K562 (cell line): Measurements from ENCODE around the gene RAPGEFL1. TPM values are rescaled to one million over a fixed set of nuclear protein-coding genes. Genes with fewer than 3 reads are reported as not detected.

Source experiments
- ATAC-seq: fragments of 200-7000 bp; cut with Tn5 transposase; 3 replicates; pipeline ENCODE4 v1.9.1; 2020; ENCODE audit warnings: moderate library complexity
- BruUV-seq: library from RNA; stranded (reverse); fragments of 400-500 nt; replicated peaks from 2 replicates; lab custom pipeline; 2021; lab: Mats Ljungman, UMichigan
- CTCF ChIA-PET: fragments of 300-600 bp; formaldehyde crosslinking; extraction: SDS; loops from one replicate; lab custom pipeline; 2021; ENCODE audit warnings: low intra/inter-chr PET ratio; lab: Yijun Ruan, JAX
- POLR2A ChIA-PET: fragments of 300-600, 350-650 bp; sonication (Branson Sonifier 250); formaldehyde crosslinking; extraction: SDS; loops from one replicate; lab custom pipeline; 2021; ENCODE audit warnings: antibody characterized with exemption, inconsistent platforms; lab: Yijun Ruan, JAX
- DNase-seq, 4 experiments: peaks; one replicate each; pipeline versions ENCODE4 v3.0.0 to v3.0.0-alpha.2; 2011 to 2018; ENCODE audit warnings: low spot score in 3 of 4, mixed read lengths in 3 of 4; ENCODE audit errors: extremely low read depth in 1 of 4
- FAIRE-seq: peaks from 2 replicates; lab custom pipeline; 2011; peaks lifted over from hg19 to GRCh38; lab: Jason Lieb, UNC
- H2AFZ ChIP-seq: 2 replicates; pipeline ENCODE4 v1.6.0; 2011; ENCODE audit warnings: low read depth, low read length, control low read depth, inconsistent platforms
- H3K27ac ChIP-seq: fragments of 200-600 bp; 3 replicates; pipeline ENCODE4 v1.8.0; 2011; ENCODE audit warnings: low read depth, mild to moderate bottlenecking, control low read depth, inconsistent platforms, low read length, moderate library complexity, mixed read lengths; ENCODE audit errors: extremely low read depth
- H3K27me3 ChIP-seq, 2 experiments: fragments of 300-600 bp in 1 of 2; 2 replicates in 1 of 2; 3 replicates in 1 of 2; pipeline versions ENCODE4 v1.6.0 to v1.8.0; 2011; ENCODE audit warnings: inconsistent platforms in 2 of 2, low read length in 2 of 2, mild to moderate bottlenecking in 1 of 2, mixed read lengths in 1 of 2, moderate library complexity in 1 of 2; ENCODE audit not compliant: control insufficient read depth in 2 of 2, insufficient read depth in 2 of 2
- H3K36me3 ChIP-seq: fragments of 300-600 bp; 3 replicates; pipeline ENCODE4 v1.8.0; 2011; ENCODE audit warnings: mild to moderate bottlenecking, low read length, inconsistent platforms; ENCODE audit not compliant: control insufficient read depth, insufficient read depth
- H3K4me1 ChIP-seq, 2 experiments: fragments of 200-600 bp in 1 of 2; replicated peaks in 1 of 2; 2 replicates in 1 of 2; 3 replicates in 1 of 2; pipeline versions ENCODE4 v1.5.1 to v1.8.0; 2011; ENCODE audit warnings: inconsistent platforms in 2 of 2, low read length in 2 of 2, mild to moderate bottlenecking in 1 of 2, mixed read lengths in 1 of 2, moderate library complexity in 1 of 2; ENCODE audit not compliant: control insufficient read depth in 2 of 2, insufficient read depth in 2 of 2
- H3K4me2 ChIP-seq: 2 replicates; pipeline ENCODE4 v1.6.1; 2011; ENCODE audit warnings: low read length, control low read depth, inconsistent platforms, mixed read lengths; ENCODE audit not compliant: insufficient read depth
- H3K4me3 ChIP-seq: fragments of 200-600 bp; sonication (generic), shearing (Covaris generic); 2 replicates; pipeline ENCODE4 v1.5.1; 2016; ENCODE audit warnings: control low read depth, inconsistent platforms
- H3K79me2 ChIP-seq: fragments of 200-600 bp; 3 replicates; pipeline ENCODE4 v1.8.0; 2011; ENCODE audit warnings: low read length, inconsistent platforms; ENCODE audit not compliant: control insufficient read depth, insufficient read depth
- H3K9ac ChIP-seq, 2 experiments: 2 replicates each; pipeline versions ENCODE4 v1.6.0 to v1.6.1; 2011; ENCODE audit warnings: low read depth in 2 of 2, low read length in 2 of 2, control low read depth in 1 of 2, inconsistent platforms in 1 of 2, mild to moderate bottlenecking in 1 of 2, mixed read lengths in 1 of 2; ENCODE audit not compliant: insufficient read depth in 1 of 2
- H3K9me1 ChIP-seq: one replicate; pipeline ENCODE4 v1.6.0; 2011; ENCODE audit warnings: inconsistent platforms, mild to moderate bottlenecking, low read length, moderate library complexity; ENCODE audit not compliant: control insufficient read depth, insufficient read depth
- H3K9me3 ChIP-seq: replicated peaks from 2 replicates; pipeline ENCODE4 v1.5.1; 2011; ENCODE audit warnings: low read depth, low read length, inconsistent platforms; ENCODE audit not compliant: control insufficient read depth, insufficient read depth
- H4K20me1 ChIP-seq: replicated peaks from 2 replicates; pipeline ENCODE4 v1.6.1; 2011; ENCODE audit warnings: low read length, inconsistent platforms, mixed read lengths; ENCODE audit not compliant: control insufficient read depth, insufficient read depth
- E2F1 ChIP-seq: sonication (generic); formaldehyde crosslinking; IDR thresholded peaks from 2 replicates; pipeline ENCODE4 v1.8.1; 2023; ENCODE audit warnings: mild to moderate bottlenecking, missing genetic modification reagents, moderate library complexity
- POLR2G ChIP-seq: fragments of 200-400 bp; formaldehyde crosslinking; IDR thresholded peaks from 2 replicates; pipeline ENCODE4 v1.6.1; 2017; ENCODE audit warnings: low read depth, mild to moderate bottlenecking, antibody characterized with exemption, low read length, moderate library complexity
- WGBS: fragments of 100-300 bp; shearing (Covaris generic); methylation state at CpG from one replicate; pipeline ENCODE4 v1.1.6; 2016; ENCODE audit warnings: low coverage, mixed read lengths; ENCODE audit not compliant: insufficient coverage; ENCODE audit errors: missing lambda C conversion rate; 5-methylcytosine and 5-hydroxymethylcytosine counted together
- in situ Hi-C: fragments of 300-500 bp; cut with MboI; formaldehyde crosslinking; loops from 4 replicates; pipeline ENCODE4 v1.15.0; 2018; ENCODE audit warnings: inconsistent platforms, mixed read lengths
- intact Hi-C: fragments of 100-400 bp; cut with micrococcal nuclease; formaldehyde crosslinking; loops from 2 replicates; pipeline ENCODE4 v1.14.2; 2022
- polyA plus RNA-seq, 8 experiments: library from polyadenylated mRNA; depleted of rRNA in 4 of 8; stranded (reverse) in 5 of 8; unstranded in 3 of 8; fragments of >200 nt; fragmentation: Nextera tagmentation in 2 of 8; fragmentation: Illumina TruSeq in 1 of 8; extraction: Ambion mirVana in 2 of 8; extraction: Trizol in 1 of 8; gene quantifications; 2 replicates each; pipeline versions ENCODE4 v1.2.1 to v1.2.3, GENCODE V29; 2011 to 2014; ENCODE audit warnings: inconsistent platforms in 1 of 8, missing spikeins in 1 of 8
- total RNA-seq, 7 experiments: library from RNA; depleted of rRNA in 6 of 7; stranded (reverse); fragments of >200 nt in 6 of 7; fragmentation: Illumina TruSeq in 2 of 7; extraction: Trizol in 2 of 7; gene quantifications; 2 replicates each; pipeline versions ENCODE4 v1.2.1 to v1.2.3, GENCODE V29; 2011 to 2021; ENCODE audit warnings: low replicate concordance in 1 of 7

The RAPGEFL1 gene
- total and polyA plus RNA-seq, 9 of the 15 experiments (the other 6 are each of a cell fraction or from before 2014, with no cell fraction given), result 0.18 to 4.1 (median 2.1) TPM

GRCh38 chr17:40178660-40179059 is 1.4 kb downstream of the RAPGEFL1 start:
- TF ChIP-seq E2F1 (CRISPR knock-in tag) (no peak), POLR2G (0 out of 2 replicates have a peak, but pooled peaks have one; percentile 10)
- H3K27ac ChIP-seq, result no peak overlapping the region
- DNase-seq (no peak), ATAC-seq (no peak), FAIRE-seq (no peak)
- no peaks in the 10 kb centered on the region for H3K9me3 ChIP-seq
- CTCF ChIA-PET, result no interaction called here
- H3K4me2 ChIP-seq, result no peak overlapping the region
- WGBS, result 96% methylated on average over 5 of the region's 7 CpGs
- POLR2A ChIA-PET, result interaction anchor here (0.7 to 1.2 kb wide), 3 partner anchors 14 to 103 kb away, joined by 3 read pairs; partner anchors contain the start of gene CASC3
- H3K27me3 ChIP-seq, result no peaks in the 10 kb centered on the region
- no peak overlapping the region for H2AFZ ChIP-seq
- peaks cover 13% of the 10 kb centered on the region; the same call in 2 of the 3 replicates for H3K36me3 ChIP-seq
- H3K9ac ChIP-seq, result peak overlapping the region in 1 of 2 experiments; percentile 66; a peak in 1 of 4 replicates
- in situ Hi-C loops, result no loop called here
- no peak overlapping the region for H3K4me3 ChIP-seq
- no peaks in the 10 kb centered on the region for H4K20me1 ChIP-seq
- BruUV-seq, result no TSS peak
- H3K79me2 ChIP-seq, result no peaks in the 10 kb centered on the region
- peaks cover 10 to 28% of the 10 kb centered on the region in 2 experiments; a peak in 4 of 5 replicates for H3K4me1 ChIP-seq
- H3K9me1 ChIP-seq, result peaks cover 5% of the 10 kb centered on the region
- intact Hi-C loops, result no loop called here
